Measurements from ENCODE around the gene KHK.

KHK gene

GRCh38 chr2:27051902-27052645, 34.5 kb upstream of the KHK start:
- H3K4me3 ChIP-seq (ENCODE audit: low read depth, low read length) = peak overlapping the region; percentile 92
- no peak for DNase-seq (ENCODE audit: low read depth)

GRCh38 chr2:27053321-27053720, 33.3 kb upstream of the KHK start:
- DNase-seq (ENCODE audit: low read depth) = no peak
- no peak overlapping the region for H3K4me3 ChIP-seq (ENCODE audit: low read depth, low read length)
- TF ChIP-seq CTCF (IDR thresholded peaks at IDR 0.05; ENCODE audit: control insufficient read depth, extremely low read depth, insufficient read depth) = no peak

More at GRCh38 chr2:27051902-27052645, 34.5 kb upstream of the KHK start:
- TF ChIP-seq CTCF (IDR thresholded peaks at IDR 0.05; ENCODE audit: control insufficient read depth, extremely low read depth, insufficient read depth) = no peak

- no peak overlapping the region for H3K4me3 ChIP-seq (ENCODE audit: low read depth, low read length)
- TF ChIP-seq CTCF (IDR thresholded peaks at IDR 0.05; ENCODE audit: control insufficient read depth, extremely low read depth, insufficient read depth) = no peak
- no peak for DNase-seq (ENCODE audit: low read depth)
These were observed 32.8 kb upstream of the KHK start for GRCh38 chr2:27053776-27054175.

GRCh38 chr2:27054721-27055120, 31.9 kb upstream of the KHK start:
- TF ChIP-seq CTCF (IDR thresholded peaks at IDR 0.05; ENCODE audit: control insufficient read depth, extremely low read depth, insufficient read depth) = no peak
- H3K4me3 ChIP-seq (ENCODE audit: low read depth, low read length) = no peak overlapping the region
- DNase-seq (ENCODE audit: low read depth) = no peak

GRCh38 chr2:27057184-27057583, 29.4 kb upstream of the KHK start:
- H3K4me3 ChIP-seq (ENCODE audit: low read depth, low read length) = no peak overlapping the region
- DNase-seq (ENCODE audit: low read depth) = no peak

GRCh38 chr2:27058210-27058609, 28.4 kb upstream of the KHK start:
- no peak for TF ChIP-seq CTCF (IDR thresholded peaks at IDR 0.05; ENCODE audit: control insufficient read depth, extremely low read depth, insufficient read depth)
- DNase-seq (ENCODE audit: low read depth) = no peak

More at GRCh38 chr2:27057184-27057583, 29.4 kb upstream of the KHK start:
- no peak for TF ChIP-seq CTCF (IDR thresholded peaks at IDR 0.05; ENCODE audit: control insufficient read depth, extremely low read depth, insufficient read depth)

More at GRCh38 chr2:27058210-27058609, 28.4 kb upstream of the KHK start:
- H3K4me3 ChIP-seq (ENCODE audit: low read depth, low read length) = no peak overlapping the region
